Measurements from ENCODE around the gene DPYSL5. TPM values are rescaled to one million over a fixed set of nuclear protein-coding genes. Genes with fewer than 3 reads are reported as not detected.
"Not testable (repeated sequence)": the region's sequence is repeated elsewhere in the genome, so short reads cannot be mapped to it uniquely, and the experiment has no call there.

Gene DPYSL5
- total and polyA plus RNA-seq, 2 experiments from 2014 or later: 0.21 to 0.63 TPM

DNA sequence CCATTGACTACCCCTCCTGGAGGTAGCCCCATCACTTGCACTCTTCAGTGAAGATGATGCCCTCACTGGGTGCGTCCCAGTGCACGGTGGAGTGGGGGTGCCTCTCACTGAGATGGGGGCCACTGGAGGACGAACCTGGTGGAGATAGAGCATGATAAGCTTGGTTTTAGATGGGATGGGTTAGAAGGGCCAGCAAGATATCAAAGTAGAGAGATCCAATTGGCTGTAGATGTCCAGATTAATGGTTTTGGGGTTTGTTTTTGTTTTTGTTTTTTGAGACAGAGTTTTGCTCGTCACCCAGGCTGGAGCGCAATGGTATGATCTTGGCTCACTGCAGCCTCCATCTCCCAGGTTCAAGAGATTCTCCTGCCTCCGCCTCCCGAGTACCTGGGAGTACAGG is 28.3 kb downstream of the DPYSL5 start:
- Histone ChIP-seq H4K20me1 (ENCODE audit: insufficient read depth, poor library complexity, severe bottlenecking) (no peaks in the 10 kb centered on the region), H3K27me3 (no peaks in the 10 kb centered on the region), H3K9me2 (replicated peaks; ENCODE audit: insufficient read depth) (no peaks in the 10 kb centered on the region), H3K9me3 (ENCODE audit: low read depth) (no peaks in the 10 kb centered on the region), H2AFZ (no peak overlapping the region), H3K4me1 (ENCODE audit: insufficient read depth) (no peaks in the 10 kb centered on the region), H3K36me3 (replicated peaks; ENCODE audit: insufficient read depth, low read depth) (no peaks in the 10 kb centered on the region), H3K27ac (no peak overlapping the region), H3K4me3 (no peak overlapping the region), H3K79me2 (no peaks in the 10 kb centered on the region), H3K4me2 (no peak overlapping the region)
- no peak for DNase-seq (ENCODE audit: low spot score)
- 95% methylated on average over 7 of the region's 7 CpGs for WGBS (ENCODE audit: low lambda C conversion rate, missing lambda C conversion rate)
- no peak for TF ChIP-seq CTCF (IDR thresholded peaks at IDR 0.05; ENCODE audit: poor library complexity)
- TF ChIP-seq EZH2phosphoT487 (IDR thresholded peaks at IDR 0.05; ENCODE audit: low read depth, severe bottlenecking, unreplicated experiment): no peak
- no peak for TF ChIP-seq EZH2 (IDR thresholded peaks at IDR 0.05; ENCODE audit: borderline replicate concordance)

DNA sequence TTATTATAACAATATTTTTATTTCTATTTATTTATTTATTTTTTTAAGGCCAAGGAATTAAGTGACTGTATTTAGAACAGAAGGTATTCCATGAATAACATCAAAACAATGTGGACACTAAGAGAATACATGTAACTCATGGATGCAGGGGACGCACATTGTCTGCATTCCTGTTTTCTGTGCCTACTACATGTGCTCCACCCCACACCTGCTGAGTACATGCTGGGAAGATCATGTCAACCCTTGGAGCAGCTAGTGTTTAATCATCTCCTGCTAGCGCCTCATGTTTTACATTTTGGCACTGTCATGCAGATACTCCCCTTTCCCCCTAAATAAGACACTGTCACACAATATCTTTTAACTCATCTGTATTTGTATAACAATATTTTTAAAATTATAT is 29.3 kb downstream of the DPYSL5 start:
- no peaks in the 10 kb centered on the region for H3K4me1 ChIP-seq (ENCODE audit: insufficient read depth)
- H3K79me2 ChIP-seq: no peaks in the 10 kb centered on the region
- no peak overlapping the region for H3K27ac ChIP-seq
- H3K4me2 ChIP-seq: no peak overlapping the region
- H3K9me2 ChIP-seq (replicated peaks; ENCODE audit: insufficient read depth): no peaks in the 10 kb centered on the region
- no peaks in the 10 kb centered on the region for H3K27me3 ChIP-seq
- TF ChIP-seq EZH2phosphoT487 (IDR thresholded peaks at IDR 0.05; ENCODE audit: low read depth, severe bottlenecking, unreplicated experiment): no peak
- TF ChIP-seq EZH2 (IDR thresholded peaks at IDR 0.05; ENCODE audit: borderline replicate concordance): no peak
- TF ChIP-seq CTCF (IDR thresholded peaks at IDR 0.05; ENCODE audit: poor library complexity): no peak
- no peak for DNase-seq (ENCODE audit: low spot score)
- H3K4me3 ChIP-seq: no peak overlapping the region
- no peak overlapping the region for H2AFZ ChIP-seq
- H4K20me1 ChIP-seq (ENCODE audit: insufficient read depth, poor library complexity, severe bottlenecking): no peaks in the 10 kb centered on the region
- H3K9me3 ChIP-seq (ENCODE audit: low read depth): no peaks in the 10 kb centered on the region
- H3K36me3 ChIP-seq (replicated peaks; ENCODE audit: insufficient read depth, low read depth): no peaks in the 10 kb centered on the region
- WGBS (ENCODE audit: low lambda C conversion rate, missing lambda C conversion rate): 90% methylated on average over 2 of the region's 2 CpGs

GRCh38 chr2:26880161-26880560 is 32.2 kb downstream of the DPYSL5 start:
- H3K4me3 ChIP-seq: no peak overlapping the region
- H2AFZ ChIP-seq: no peak overlapping the region
- no peaks in the 10 kb centered on the region for H3K36me3 ChIP-seq (replicated peaks; ENCODE audit: insufficient read depth, low read depth)
- no peak for DNase-seq (ENCODE audit: low spot score)
- H3K4me2 ChIP-seq: no peak overlapping the region
- H3K79me2 ChIP-seq: no peaks in the 10 kb centered on the region
- H3K4me1 ChIP-seq (ENCODE audit: insufficient read depth): no peaks in the 10 kb centered on the region
- TF ChIP-seq EZH2 (IDR thresholded peaks at IDR 0.05; ENCODE audit: borderline replicate concordance) (no peak), EZH2phosphoT487 (IDR thresholded peaks at IDR 0.05; ENCODE audit: low read depth, severe bottlenecking, unreplicated experiment) (no peak), CTCF (IDR thresholded peaks at IDR 0.05; ENCODE audit: poor library complexity) (no peak)
- H3K9me2 ChIP-seq (replicated peaks; ENCODE audit: insufficient read depth): no peaks in the 10 kb centered on the region
- WGBS (ENCODE audit: low lambda C conversion rate, missing lambda C conversion rate): 86% methylated on average over 2 of the region's 2 CpGs
- H3K27ac ChIP-seq: no peak overlapping the region
- H3K9me3 ChIP-seq (ENCODE audit: low read depth): no peaks in the 10 kb centered on the region
- H4K20me1 ChIP-seq (ENCODE audit: insufficient read depth, poor library complexity, severe bottlenecking): no peaks in the 10 kb centered on the region
- no peaks in the 10 kb centered on the region for H3K27me3 ChIP-seq

- no peak overlapping the region for H3K4me3 ChIP-seq
- no peak for DNase-seq (ENCODE audit: low spot score)
- no peak overlapping the region for H3K4me2 ChIP-seq
- H3K9me3 ChIP-seq (ENCODE audit: low read depth): no peaks in the 10 kb centered on the region
- no peaks in the 10 kb centered on the region for H3K27me3 ChIP-seq
- H3K79me2 ChIP-seq: no peaks in the 10 kb centered on the region
- H4K20me1 ChIP-seq (ENCODE audit: insufficient read depth, poor library complexity, severe bottlenecking): no peaks in the 10 kb centered on the region
- no peaks in the 10 kb centered on the region for H3K36me3 ChIP-seq (replicated peaks; ENCODE audit: insufficient read depth, low read depth)
- H2AFZ ChIP-seq: no peak overlapping the region
- no peaks in the 10 kb centered on the region for H3K4me1 ChIP-seq (ENCODE audit: insufficient read depth)
- no peak overlapping the region for H3K27ac ChIP-seq
- 79% methylated on average over 10 of the region's 10 CpGs for WGBS (ENCODE audit: low lambda C conversion rate, missing lambda C conversion rate)
- no peaks in the 10 kb centered on the region for H3K9me2 ChIP-seq (replicated peaks; ENCODE audit: insufficient read depth)
- no peak for TF ChIP-seq CTCF (IDR thresholded peaks at IDR 0.05; ENCODE audit: poor library complexity)
These were observed 33.0 kb downstream of the DPYSL5 start for GRCh38 chr2:26880910-26881435.

DNA sequence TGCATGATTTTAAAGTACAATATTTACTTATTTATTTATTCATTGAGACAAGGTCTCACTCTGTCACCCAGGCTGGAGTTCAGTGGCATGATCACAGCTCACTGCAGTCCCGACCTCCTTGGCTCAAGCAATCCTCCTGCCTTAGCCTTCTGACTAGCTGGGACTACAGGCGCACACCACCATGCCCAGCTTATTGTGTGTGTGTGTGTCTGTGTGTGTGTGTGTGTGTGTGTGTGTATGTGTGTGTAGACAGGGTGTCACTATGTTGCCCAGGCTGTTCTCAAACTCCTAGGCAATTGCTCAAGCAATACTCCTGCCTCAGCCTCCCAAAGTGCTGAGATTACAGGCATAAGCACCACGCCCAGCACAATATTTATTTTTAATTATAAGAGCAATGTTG is 34.3 kb downstream of the DPYSL5 start:
- not testable (repeated sequence) for H3K27ac ChIP-seq; H3K79me2 ChIP-seq; H3K4me2 ChIP-seq; H3K4me3 ChIP-seq; DNase-seq (ENCODE audit: low spot score); H2AFZ ChIP-seq; H3K27me3 ChIP-seq; H3K36me3 ChIP-seq (replicated peaks; ENCODE audit: insufficient read depth, low read depth); H3K4me1 ChIP-seq (ENCODE audit: insufficient read depth); H3K9me2 ChIP-seq (replicated peaks; ENCODE audit: insufficient read depth); H4K20me1 ChIP-seq (ENCODE audit: insufficient read depth, poor library complexity, severe bottlenecking); H3K9me3 ChIP-seq (ENCODE audit: low read depth)
- WGBS (ENCODE audit: low lambda C conversion rate, missing lambda C conversion rate): 77% methylated on average over 3 of the region's 3 CpGs
